ENCODE results near the gene FNDC8. TPM values are rescaled to one million over a fixed set of nuclear protein-coding genes. Genes with fewer than 3 reads are reported as not detected.
A peak's percentile ranks its signal among the peaks of the same experiment; 100 is the strongest.

Gene FNDC8
- total and polyA plus RNA-seq, 9 of the 15 experiments (the other 6 are each of a cell fraction or from before 2014, with no cell fraction given): 0.04 TPM; not detected in 8

- TF ChIP-seq MBD1 (CRISPR knock-in tag; IDR thresholded peaks at IDR 0.05) (no peak), SMAD4 (CRISPR knock-in tag; conservative IDR thresholded peaks at IDR 0.05) (peak; percentile 65), SFPQ (IDR thresholded peaks at IDR 0.05; ENCODE audit: low read depth, low read length) (no peak), NR1H2 (CRISPR knock-in tag; IDR thresholded peaks at IDR 0.05) (no peak), RNF219 (CRISPR knock-in tag; IDR thresholded peaks at IDR 0.05) (no peak), SMARCE1 (IDR thresholded peaks at IDR 0.05) (no peak), EP400 (IDR thresholded peaks at IDR 0.05) (peak; percentile 89), CREB3L1 (IDR thresholded peaks at IDR 0.05; ENCODE audit: borderline replicate concordance, low read depth) (peak; percentile 78), ZNF57 (CRISPR knock-in tag; IDR thresholded peaks at IDR 0.05) (0 out of 2 replicates have a peak, but pooled peaks have one; percentile 15), KDM4B (IDR thresholded peaks at IDR 0.05; ENCODE audit: borderline replicate concordance in 2 of 2, low read depth in 1 of 2) (no peak), CHD1 (IDR thresholded peaks at IDR 0.05; ENCODE audit: low read length) (no peak), TAF1 (IDR thresholded peaks at IDR 0.05; ENCODE audit: control insufficient read depth, extremely low read depth, insufficient read depth, low read length, severe bottlenecking) (no peak), KAT7 (CRISPR knock-in tag; IDR thresholded peaks at IDR 0.05; ENCODE audit: borderline replicate concordance) (no peak), YY1 (IDR thresholded peaks at IDR 0.05; ENCODE audit: borderline replicate concordance in 1 of 3, control insufficient read depth in 1 of 3, extremely low read depth in 1 of 3, insufficient read depth in 3 of 3, insufficient read length in 1 of 3, insufficient replicate concordance in 2 of 3, low read depth in 1 of 3, low read length in 2 of 3) (peak in 1 of 3 experiments; percentile 33), KLF13 (tag; IDR thresholded peaks at IDR 0.05; ENCODE audit: borderline replicate concordance, low read depth) (no peak), STAG1 (CRISPR knock-in tag; IDR thresholded peaks at IDR 0.05; ENCODE audit: borderline replicate concordance) (peak; percentile 73; the same call in 1 of the 2 replicates)
- TF ChIP-seq, protein P1, sequence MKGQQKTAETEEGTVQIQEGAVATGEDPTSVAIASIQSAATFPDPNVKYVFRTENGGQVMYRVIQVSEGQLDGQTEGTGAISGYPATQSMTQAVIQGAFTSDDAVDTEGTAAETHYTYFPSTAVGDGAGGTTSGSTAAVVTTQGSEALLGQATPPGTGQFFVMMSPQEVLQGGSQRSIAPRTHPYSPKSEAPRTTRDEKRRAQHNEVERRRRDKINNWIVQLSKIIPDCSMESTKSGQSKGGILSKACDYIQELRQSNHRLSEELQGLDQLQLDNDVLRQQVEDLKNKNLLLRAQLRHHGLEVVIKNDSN (CRISPR knock-in tag; IDR thresholded peaks at IDR 0.05): peak; percentile 90
These were observed 1.8 kb upstream of the FNDC8 start, which contains the start of gene RAD51D (continued) for GRCh38 chr17:35119370-35120165.
